GM23248 (cell line): ENCODE data around the gene TMX3. TPM values are rescaled to one million over a fixed set of nuclear protein-coding genes. Genes with fewer than 3 reads are reported as not detected.
A peak's percentile ranks its signal among the peaks of the same experiment; 100 is the strongest.

ENCODE experiments used
- DNase-seq: peaks from one replicate; pipeline ENCODE4 v3.0.0-alpha.2; 2015
- H2AFZ ChIP-seq: fragments of 200-600 bp; sonication (generic); 2 replicates; pipeline ENCODE4 v1.6.1; 2016; ENCODE audit warnings: antibody characterized with exemption
- H3F3A ChIP-seq: fragments of 200-600 bp; sonication (generic); 2 replicates; pipeline ENCODE4 v1.6.1; 2016; ENCODE audit warnings: mild to moderate bottlenecking, antibody characterized with exemption, mixed run types; ENCODE audit not compliant: insufficient read depth
- H3K27ac ChIP-seq: fragments of 200-600 bp; sonication (generic); 2 replicates; pipeline ENCODE4 v1.5.1; 2016; ENCODE audit warnings: mild to moderate bottlenecking
- H3K27me3 ChIP-seq: fragments of 200-600 bp; sonication (generic); replicated peaks from 2 replicates; pipeline ENCODE4 v1.6.1; 2016; ENCODE audit warnings: mild to moderate bottlenecking; ENCODE audit not compliant: insufficient read depth
- H3K36me3 ChIP-seq: fragments of 200-600 bp; sonication (generic); 2 replicates; pipeline ENCODE4 v1.6.1; 2016; ENCODE audit warnings: low read depth, mild to moderate bottlenecking
- H3K4me1 ChIP-seq: fragments of 200-600 bp; sonication (generic); 2 replicates; pipeline ENCODE4 v1.6.1; 2016; ENCODE audit warnings: mild to moderate bottlenecking; ENCODE audit not compliant: insufficient read depth
- H3K4me2 ChIP-seq: fragments of 200-600 bp; sonication (generic); one replicate; pipeline ENCODE4 v1.6.1; 2016; ENCODE audit warnings: mild to moderate bottlenecking; ENCODE audit not compliant: unreplicated experiment
- H3K4me3 ChIP-seq: fragments of 200-600 bp; sonication (generic); 2 replicates; pipeline ENCODE4 v1.5.1; 2016; ENCODE audit warnings: mild to moderate bottlenecking
- H3K79me2 ChIP-seq: fragments of 200-600 bp; sonication (generic); 2 replicates; pipeline ENCODE4 v1.6.1; 2016; ENCODE audit warnings: mild to moderate bottlenecking; ENCODE audit not compliant: insufficient read depth
- H3K9ac ChIP-seq: fragments of 200-600 bp; sonication (generic); 2 replicates; pipeline ENCODE4 v1.6.1; 2016; ENCODE audit warnings: mild to moderate bottlenecking
- H3K9me2 ChIP-seq: fragments of 200-600 bp; sonication (generic); 2 replicates; pipeline ENCODE4 v1.6.1; 2016; ENCODE audit warnings: mixed run types, mild to moderate bottlenecking, moderate library complexity; ENCODE audit not compliant: insufficient read depth
- H3K9me3 ChIP-seq: fragments of 200-600 bp; sonication (generic); one replicate; pipeline ENCODE4 v1.6.1; 2017; ENCODE audit warnings: low read depth
- H4K20me1 ChIP-seq: fragments of 200-600 bp; sonication (generic); 2 replicates; pipeline ENCODE4 v1.6.0; 2016; ENCODE audit not compliant: insufficient read depth
- EZH2 ChIP-seq: fragments of 200-600 bp; sonication (generic); IDR thresholded peaks from 2 replicates; pipeline ENCODE4 v1.6.1; 2018; ENCODE audit warnings: antibody characterized with exemption, mild to moderate bottlenecking; ENCODE audit not compliant: insufficient read depth, poor library complexity, severe bottlenecking
- EZH2phosphoT487 ChIP-seq: fragments of 200-600 bp; sonication (generic); IDR thresholded peaks from 2 replicates; pipeline ENCODE4 v1.6.1; 2018; ENCODE audit warnings: antibody characterized with exemption, moderate library complexity, mild to moderate bottlenecking, low read depth; ENCODE audit not compliant: insufficient read depth
- WGBS, 2 experiments: methylation state at CpG; one replicate each; pipeline ENCODE4 v1.1.6; 2015 to 2017; ENCODE audit warnings: low lambda C conversion rate in 2 of 2, low coverage in 1 of 2; ENCODE audit errors: missing lambda C conversion rate in 2 of 2; 5-methylcytosine and 5-hydroxymethylcytosine counted together
- in situ Hi-C: fragments of 300-500 bp; cut with MboI; formaldehyde crosslinking; loops from 2 replicates; pipeline ENCODE4 v1.15.0; 2020
- polyA plus RNA-seq: library from polyadenylated mRNA; unstranded; fragments of >200 nt; fragmentation: Nextera tagmentation; extraction: Ambion mirVana; gene quantifications from 2 replicates; pipeline ENCODE4 v1.2.1, GENCODE V29; 2016
- total RNA-seq: library from RNA; depleted of rRNA; stranded (reverse); fragments of >200 nt; shearing (Covaris generic); gene quantifications from 2 replicates; pipeline ENCODE4 v1.2.3, GENCODE V29; 2014

Gene TMX3
- total and polyA plus RNA-seq, 2 experiments from 2014 or later: 70.4 to 111 TPM

- H3K9ac ChIP-seq: no peak overlapping the region
- H3K4me3 ChIP-seq: no peak overlapping the region
- no peaks in the 10 kb centered on the region for H3K9me2 ChIP-seq
- H3K36me3 ChIP-seq: peaks cover 50% of the 10 kb centered on the region
- in situ Hi-C loops: no loop called here
- H3F3A ChIP-seq: no peaks in the 10 kb centered on the region
- TF ChIP-seq EZH2phosphoT487 (no peak), EZH2 (no peak)
- no peak overlapping the region for H3K4me2 ChIP-seq
- WGBS, 2 experiments: 98 to 99% methylated on average over 2 of the region's 2 CpGs
- H3K9me3 ChIP-seq: no peaks in the 10 kb centered on the region
- H3K79me2 ChIP-seq: peaks cover 40% of the 10 kb centered on the region
- H3K27me3 ChIP-seq: no peaks in the 10 kb centered on the region
- no peak for DNase-seq
- H2AFZ ChIP-seq: no peak overlapping the region
- no peaks in the 10 kb centered on the region for H4K20me1 ChIP-seq
- H3K4me1 ChIP-seq: no peaks in the 10 kb centered on the region
- no peak overlapping the region for H3K27ac ChIP-seq
Observed at GRCh38 chr18:68696937-68697336, 18.0 kb downstream of the TMX3 start.

- Histone ChIP-seq H3K9me2 (no peaks in the 10 kb centered on the region), H3K36me3 (peaks cover 59% of the 10 kb centered on the region), H3K27me3 (no peaks in the 10 kb centered on the region), H3K79me2 (peaks cover 19% of the 10 kb centered on the region; the same call in 1 of the 2 replicates), H3K4me2 (no peak overlapping the region), H3K27ac (no peak overlapping the region), H3K9me3 (no peaks in the 10 kb centered on the region), H3F3A (no peaks in the 10 kb centered on the region), H3K9ac (no peak overlapping the region), H2AFZ (no peak overlapping the region), H4K20me1 (no peaks in the 10 kb centered on the region), H3K4me3 (no peak overlapping the region), H3K4me1 (no peaks in the 10 kb centered on the region)
- no peak for TF ChIP-seq EZH2
- no peak for TF ChIP-seq EZH2phosphoT487
- no peak for DNase-seq
- in situ Hi-C loops: no loop called here
- whole genome bisulfite sequencing, 2 experiments: 73 to 74% methylated on average over 11 of the region's 11 CpGs
Observed at GRCh38 chr18:68694316-68694715, 20.6 kb downstream of the TMX3 start.

GRCh38 chr18:68693091-68693815 lies 21.7 kb downstream of the TMX3 start:
- TF ChIP-seq EZH2: no peak
- no peak for TF ChIP-seq EZH2phosphoT487
- H3K4me2 ChIP-seq: no peak overlapping the region
- H3K27me3 ChIP-seq: no peaks in the 10 kb centered on the region
- H3K9me3 ChIP-seq: no peaks in the 10 kb centered on the region
- H3K36me3 ChIP-seq: peaks cover 58% of the 10 kb centered on the region
- 95 to 96% methylated on average over 25 to 26 of the region's 26 CpGs for WGBS, 2 experiments
- no peak overlapping the region for H2AFZ ChIP-seq
- H4K20me1 ChIP-seq: no peaks in the 10 kb centered on the region
- no peaks in the 10 kb centered on the region for H3K4me1 ChIP-seq
- H3F3A ChIP-seq: no peaks in the 10 kb centered on the region
- H3K27ac ChIP-seq: no peak overlapping the region
- no peak overlapping the region for H3K4me3 ChIP-seq
- in situ Hi-C loops: no loop called here
- H3K79me2 ChIP-seq: peaks cover 11% of the 10 kb centered on the region; the same call in 1 of the 2 replicates
- no peak for DNase-seq
- H3K9ac ChIP-seq: no peak overlapping the region
- H3K9me2 ChIP-seq: no peaks in the 10 kb centered on the region

- H3K36me3 ChIP-seq: peaks cover 73% of the 10 kb centered on the region
- no peak overlapping the region for H3K4me2 ChIP-seq
- H3K27me3 ChIP-seq: no peaks in the 10 kb centered on the region
- peak; percentile 76 for DNase-seq
- H3K27ac ChIP-seq: peak overlapping the region; percentile 8; the same call in 1 of the 2 replicates
- 54 to 72% methylated on average over 1 of the region's 1 CpG for WGBS, 2 experiments
- H3F3A ChIP-seq: peaks cover 21% of the 10 kb centered on the region
- H3K4me3 ChIP-seq: no peak overlapping the region
- no peaks in the 10 kb centered on the region for H3K9me3 ChIP-seq
- H3K9me2 ChIP-seq: no peaks in the 10 kb centered on the region
- peaks cover 7% of the 10 kb centered on the region; the same call in 1 of the 2 replicates for H3K4me1 ChIP-seq
- no peak for TF ChIP-seq EZH2
- TF ChIP-seq EZH2phosphoT487: no peak
- H4K20me1 ChIP-seq: no peaks in the 10 kb centered on the region
- H3K79me2 ChIP-seq: no peaks in the 10 kb centered on the region
- in situ Hi-C loops: no loop called here
- H3K9ac ChIP-seq: no peak overlapping the region
- H2AFZ ChIP-seq: no peak overlapping the region
Observed at GRCh38 chr18:68679528-68679927, 35.4 kb downstream of the TMX3 start.
